Adrenal gland (tissue), 5 donors: ENCODE results near the gene PRDM16.
"Not testable (repeated sequence)": the region's sequence is repeated elsewhere in the genome, so short reads cannot be mapped to it uniquely, and the experiment has no call there.

Experiments
- CTCF ChIP-seq, 6 experiments: fragments of 450-650 bp in 4 of 6; fragments of 200-600 bp in 2 of 6; sonication (generic) in 1 of 6; IDR thresholded peaks; 1 replicate in 5 of 6; 2 replicates in 1 of 6; pipeline versions ENCODE4 v1.5.1 to v1.8.0; 2016 to 2021; ENCODE audit warnings: antibody characterized with exemption in 6 of 6, mild to moderate bottlenecking in 2 of 6, moderate library complexity in 1 of 6
- POLR2A ChIP-seq, 2 donors: fragments of 450-650 bp; IDR thresholded peaks; one replicate each; pipeline ENCODE4 v1.6.1; 2017; ENCODE audit warnings: antibody characterized with exemption in 2 of 2, mild to moderate bottlenecking in 2 of 2, moderate library complexity in 1 of 2
- donor health status: DM: no; HTN: no; CAD: no.

GRCh38 chr1:3087946-3088668 lies 19.1 kb downstream of the PRDM16 start:
- not testable (repeated sequence) for TF ChIP-seq CTCF, POLR2A (IDR thresholded peaks at IDR 0.05)
